Gastroesophageal sphincter (tissue), 3 donors: ENCODE measurements around the gene SYNGR2.

ENCODE experiments used
- POLR2A ChIP-seq, 2 donors: fragments of 450-650 bp; IDR thresholded peaks; one replicate each; pipeline ENCODE4 v1.6.1; 2017; ENCODE audit warnings: antibody characterized with exemption in 2 of 2, mild to moderate bottlenecking in 2 of 2, moderate library complexity in 1 of 2
- TF ChIP-seq, protein P1 (sequence below), 4 experiments: fragments of 200-600 bp in 2 of 4; fragments of 450-650 bp in 2 of 4; sonication (generic) in 1 of 4; IDR thresholded peaks; one replicate each; pipeline ENCODE4 v1.5.1; 2017 to 2019; ENCODE audit warnings: antibody characterized with exemption in 4 of 4, mild to moderate bottlenecking in 2 of 4, moderate library complexity in 2 of 4

- TF ChIP-seq, protein P1, sequence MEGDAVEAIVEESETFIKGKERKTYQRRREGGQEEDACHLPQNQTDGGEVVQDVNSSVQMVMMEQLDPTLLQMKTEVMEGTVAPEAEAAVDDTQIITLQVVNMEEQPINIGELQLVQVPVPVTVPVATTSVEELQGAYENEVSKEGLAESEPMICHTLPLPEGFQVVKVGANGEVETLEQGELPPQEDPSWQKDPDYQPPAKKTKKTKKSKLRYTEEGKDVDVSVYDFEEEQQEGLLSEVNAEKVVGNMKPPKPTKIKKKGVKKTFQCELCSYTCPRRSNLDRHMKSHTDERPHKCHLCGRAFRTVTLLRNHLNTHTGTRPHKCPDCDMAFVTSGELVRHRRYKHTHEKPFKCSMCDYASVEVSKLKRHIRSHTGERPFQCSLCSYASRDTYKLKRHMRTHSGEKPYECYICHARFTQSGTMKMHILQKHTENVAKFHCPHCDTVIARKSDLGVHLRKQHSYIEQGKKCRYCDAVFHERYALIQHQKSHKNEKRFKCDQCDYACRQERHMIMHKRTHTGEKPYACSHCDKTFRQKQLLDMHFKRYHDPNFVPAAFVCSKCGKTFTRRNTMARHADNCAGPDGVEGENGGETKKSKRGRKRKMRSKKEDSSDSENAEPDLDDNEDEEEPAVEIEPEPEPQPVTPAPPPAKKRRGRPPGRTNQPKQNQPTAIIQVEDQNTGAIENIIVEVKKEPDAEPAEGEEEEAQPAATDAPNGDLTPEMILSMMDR (IDR thresholded peaks at IDR 0.05): no peak
- TF ChIP-seq POLR2A (IDR thresholded peaks at IDR 0.05): peak in 1 of 2 donors; percentile 29
Observed at GRCh38 chr17:78179372-78179771, 11.0 kb downstream of the SYNGR2 start.
